IMR-90 (cell line): ENCODE measurements around the gene PTGER2.

ENCODE experiments used
- BHLHE40 ChIP-seq: fragments of 150-350 bp; IDR thresholded peaks from 2 replicates; pipeline ENCODE4 v1.6.1; 2016; ENCODE audit warnings: mild to moderate bottlenecking, low read depth, low read length
- CEBPB ChIP-seq: IDR thresholded peaks from 2 replicates; pipeline ENCODE4 v1.6.1; 2012; ENCODE audit warnings: low read depth, low read length, improper control_type of control experiment
- MXI1 ChIP-seq: IDR thresholded peaks from 2 replicates; pipeline ENCODE4 v1.6.1; 2012; ENCODE audit warnings: low read depth, mild to moderate bottlenecking, low read length, moderate library complexity, borderline replicate concordance
- POLR2A ChIP-seq: IDR thresholded peaks from 2 replicates; pipeline ENCODE4 v1.6.1; 2012; ENCODE audit warnings: mild to moderate bottlenecking, low read depth, low read length
- RAD21 ChIP-seq: IDR thresholded peaks from 2 replicates; pipeline ENCODE4 v1.6.1; 2012; ENCODE audit warnings: low read length, improper control_type of control experiment
- TF ChIP-seq, protein P1 (sequence below): conservative IDR thresholded peaks from 2 replicates; pipeline ENCODE4 v1.5.1; 2012; ENCODE audit warnings: mild to moderate bottlenecking, low read depth, low read length, improper control_type of control experiment
- TF ChIP-seq, protein P2 (sequence below): fragments of 150-350 bp; IDR thresholded peaks from 2 replicates; pipeline ENCODE4 v1.6.1; 2017; ENCODE audit warnings: mild to moderate bottlenecking, antibody characterized with exemption, low read length, low read depth
- TF ChIP-seq, protein P3 (sequence below): fragments of 150-350 bp; IDR thresholded peaks from 2 replicates; pipeline ENCODE4 v1.6.1; 2016; ENCODE audit warnings: low read depth, mild to moderate bottlenecking, low read length, moderate library complexity, borderline replicate concordance

DNA sequence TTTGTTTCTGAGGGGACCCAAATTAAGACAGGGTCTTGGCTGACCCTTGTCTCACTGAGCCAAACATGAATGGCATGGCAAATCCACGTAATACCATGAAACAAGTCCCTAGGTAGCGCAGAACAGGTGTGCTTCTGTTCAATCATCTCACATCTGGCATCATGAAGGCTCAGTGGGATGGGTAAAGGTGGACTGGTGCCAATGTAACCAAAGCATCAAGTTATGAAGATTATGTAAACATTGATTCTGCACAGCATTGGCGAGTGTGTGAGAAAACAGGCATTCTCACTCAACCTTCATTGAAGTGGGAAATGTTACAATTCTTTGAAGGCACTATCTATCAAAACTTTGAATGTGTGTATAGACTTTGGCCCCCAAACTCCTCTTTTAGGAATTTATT is 41.9 kb downstream of the PTGER2 start:
- TF ChIP-seq POLR2A (no peak), CEBPB (no peak), MXI1 (no peak), RAD21 (no peak), BHLHE40 (no peak)
- TF ChIP-seq, protein P1, sequence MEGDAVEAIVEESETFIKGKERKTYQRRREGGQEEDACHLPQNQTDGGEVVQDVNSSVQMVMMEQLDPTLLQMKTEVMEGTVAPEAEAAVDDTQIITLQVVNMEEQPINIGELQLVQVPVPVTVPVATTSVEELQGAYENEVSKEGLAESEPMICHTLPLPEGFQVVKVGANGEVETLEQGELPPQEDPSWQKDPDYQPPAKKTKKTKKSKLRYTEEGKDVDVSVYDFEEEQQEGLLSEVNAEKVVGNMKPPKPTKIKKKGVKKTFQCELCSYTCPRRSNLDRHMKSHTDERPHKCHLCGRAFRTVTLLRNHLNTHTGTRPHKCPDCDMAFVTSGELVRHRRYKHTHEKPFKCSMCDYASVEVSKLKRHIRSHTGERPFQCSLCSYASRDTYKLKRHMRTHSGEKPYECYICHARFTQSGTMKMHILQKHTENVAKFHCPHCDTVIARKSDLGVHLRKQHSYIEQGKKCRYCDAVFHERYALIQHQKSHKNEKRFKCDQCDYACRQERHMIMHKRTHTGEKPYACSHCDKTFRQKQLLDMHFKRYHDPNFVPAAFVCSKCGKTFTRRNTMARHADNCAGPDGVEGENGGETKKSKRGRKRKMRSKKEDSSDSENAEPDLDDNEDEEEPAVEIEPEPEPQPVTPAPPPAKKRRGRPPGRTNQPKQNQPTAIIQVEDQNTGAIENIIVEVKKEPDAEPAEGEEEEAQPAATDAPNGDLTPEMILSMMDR = no peak
- TF ChIP-seq, protein P2, sequence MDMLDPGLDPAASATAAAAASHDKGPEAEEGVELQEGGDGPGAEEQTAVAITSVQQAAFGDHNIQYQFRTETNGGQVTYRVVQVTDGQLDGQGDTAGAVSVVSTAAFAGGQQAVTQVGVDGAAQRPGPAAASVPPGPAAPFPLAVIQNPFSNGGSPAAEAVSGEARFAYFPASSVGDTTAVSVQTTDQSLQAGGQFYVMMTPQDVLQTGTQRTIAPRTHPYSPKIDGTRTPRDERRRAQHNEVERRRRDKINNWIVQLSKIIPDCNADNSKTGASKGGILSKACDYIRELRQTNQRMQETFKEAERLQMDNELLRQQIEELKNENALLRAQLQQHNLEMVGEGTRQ = no peak
- TF ChIP-seq, protein P3, sequence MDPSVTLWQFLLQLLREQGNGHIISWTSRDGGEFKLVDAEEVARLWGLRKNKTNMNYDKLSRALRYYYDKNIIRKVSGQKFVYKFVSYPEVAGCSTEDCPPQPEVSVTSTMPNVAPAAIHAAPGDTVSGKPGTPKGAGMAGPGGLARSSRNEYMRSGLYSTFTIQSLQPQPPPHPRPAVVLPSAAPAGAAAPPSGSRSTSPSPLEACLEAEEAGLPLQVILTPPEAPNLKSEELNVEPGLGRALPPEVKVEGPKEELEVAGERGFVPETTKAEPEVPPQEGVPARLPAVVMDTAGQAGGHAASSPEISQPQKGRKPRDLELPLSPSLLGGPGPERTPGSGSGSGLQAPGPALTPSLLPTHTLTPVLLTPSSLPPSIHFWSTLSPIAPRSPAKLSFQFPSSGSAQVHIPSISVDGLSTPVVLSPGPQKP = no peak
